Brain microvascular endothelial cell (primary cell): ENCODE results near the gene NACC2.

Experiments used
- DNase-seq: peaks from one replicate; pipeline ENCODE4 v3.0.0-alpha.2; 2020
- H3K27ac ChIP-seq: fragments of 250-450 bp; sonication (Bioruptor Pico); 2 replicates; pipeline ENCODE4 v1.5.1; 2020; ENCODE audit warnings: mild to moderate bottlenecking, moderate library complexity
- H3K27me3 ChIP-seq: fragments of 250-450 bp; sonication (Bioruptor Pico); replicated peaks from 2 replicates; pipeline ENCODE4 v1.5.1; 2020; ENCODE audit warnings: mild to moderate bottlenecking
- H3K36me3 ChIP-seq: fragments of 250-450 bp; sonication (Bioruptor Pico); replicated peaks from 2 replicates; pipeline ENCODE4 v1.5.1; 2020; ENCODE audit warnings: mild to moderate bottlenecking
- H3K4me3 ChIP-seq: 2 replicates; pipeline ENCODE4 v1.5.1; 2011; ENCODE audit warnings: low read depth, mild to moderate bottlenecking, control low read depth, low read length, moderate library complexity
- in situ Hi-C: cut with HindIII; loops from 2 replicates; pipeline ENCODE4 v1.10.0; 2017; ENCODE audit warnings: low sequenced_read_pairs, low pct_ligation_motif_present
- TF ChIP-seq, protein P1 (sequence below): IDR thresholded peaks from 2 replicates; pipeline ENCODE4 v1.5.1; 2011; ENCODE audit warnings: low read depth, mild to moderate bottlenecking, moderate library complexity, low read length, control low read depth, inconsistent platforms; ENCODE audit errors: missing control alignments

Gene NACC2

DNA sequence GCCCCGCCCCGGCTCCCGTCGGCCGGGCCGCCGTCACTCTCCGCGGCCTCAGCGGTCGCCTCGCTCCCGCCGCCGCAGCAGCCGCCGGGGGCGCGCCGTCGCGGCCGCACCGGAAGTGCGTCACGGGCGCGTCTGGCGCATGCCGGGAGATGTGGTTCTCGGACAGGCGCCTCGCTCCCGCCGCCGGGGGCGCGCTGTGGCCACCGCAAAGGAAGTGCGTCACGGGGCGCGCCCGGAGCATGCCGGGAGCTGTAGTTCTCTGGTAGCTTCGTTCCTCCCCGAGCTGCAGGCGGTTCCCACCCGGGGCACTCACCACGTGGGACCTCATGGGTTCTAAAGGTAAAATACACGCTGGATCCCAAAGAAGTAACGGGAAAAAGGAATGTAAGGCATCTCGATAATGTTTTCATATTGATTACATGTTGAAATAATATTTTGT lies 133.8 kb downstream of the NACC2 start, which contains the start of gene UBAC1:
Gene UBAC1 (minus strand): TSS at position 97 of the 439 bp plus-strand sequence. CDS start 211 bp downstream, outside the sequence.
- no peaks in the 10 kb centered on the region for H3K36me3 ChIP-seq
- in situ Hi-C loops = no loop called here
- H3K27ac ChIP-seq = no peak within 1 kb of the TSS
- TF ChIP-seq, protein P1, sequence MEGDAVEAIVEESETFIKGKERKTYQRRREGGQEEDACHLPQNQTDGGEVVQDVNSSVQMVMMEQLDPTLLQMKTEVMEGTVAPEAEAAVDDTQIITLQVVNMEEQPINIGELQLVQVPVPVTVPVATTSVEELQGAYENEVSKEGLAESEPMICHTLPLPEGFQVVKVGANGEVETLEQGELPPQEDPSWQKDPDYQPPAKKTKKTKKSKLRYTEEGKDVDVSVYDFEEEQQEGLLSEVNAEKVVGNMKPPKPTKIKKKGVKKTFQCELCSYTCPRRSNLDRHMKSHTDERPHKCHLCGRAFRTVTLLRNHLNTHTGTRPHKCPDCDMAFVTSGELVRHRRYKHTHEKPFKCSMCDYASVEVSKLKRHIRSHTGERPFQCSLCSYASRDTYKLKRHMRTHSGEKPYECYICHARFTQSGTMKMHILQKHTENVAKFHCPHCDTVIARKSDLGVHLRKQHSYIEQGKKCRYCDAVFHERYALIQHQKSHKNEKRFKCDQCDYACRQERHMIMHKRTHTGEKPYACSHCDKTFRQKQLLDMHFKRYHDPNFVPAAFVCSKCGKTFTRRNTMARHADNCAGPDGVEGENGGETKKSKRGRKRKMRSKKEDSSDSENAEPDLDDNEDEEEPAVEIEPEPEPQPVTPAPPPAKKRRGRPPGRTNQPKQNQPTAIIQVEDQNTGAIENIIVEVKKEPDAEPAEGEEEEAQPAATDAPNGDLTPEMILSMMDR = peak; percentile 30
- H3K27me3 ChIP-seq = no peaks in the 10 kb centered on the region
- peak; percentile 86 for DNase-seq
- H3K4me3 ChIP-seq = peak within 1 kb of the TSS; percentile 76

- TF ChIP-seq, protein P1 = no peak
- in situ Hi-C loops = no loop called here
- DNase-seq = no peak
- Histone ChIP-seq H3K27me3 (no peaks in the 10 kb centered on the region), H3K36me3 (no peaks in the 10 kb centered on the region), H3K27ac (no peak overlapping the region), H3K4me3 (peak overlapping the region; percentile 76)
Observed at GRCh38 chr9:135960411-135961276, 134.4 kb downstream of the NACC2 start.

GRCh38 chr9:135959814-135960213 lies 135.3 kb downstream of the NACC2 start:
- DNase-seq = no peak
- no peak overlapping the region for H3K27ac ChIP-seq
- TF ChIP-seq, protein P1 = no peak
- peak overlapping the region; percentile 76 for H3K4me3 ChIP-seq
- H3K27me3 ChIP-seq = no peaks in the 10 kb centered on the region
- in situ Hi-C loops = no loop called here
- H3K36me3 ChIP-seq = no peaks in the 10 kb centered on the region

DNA sequence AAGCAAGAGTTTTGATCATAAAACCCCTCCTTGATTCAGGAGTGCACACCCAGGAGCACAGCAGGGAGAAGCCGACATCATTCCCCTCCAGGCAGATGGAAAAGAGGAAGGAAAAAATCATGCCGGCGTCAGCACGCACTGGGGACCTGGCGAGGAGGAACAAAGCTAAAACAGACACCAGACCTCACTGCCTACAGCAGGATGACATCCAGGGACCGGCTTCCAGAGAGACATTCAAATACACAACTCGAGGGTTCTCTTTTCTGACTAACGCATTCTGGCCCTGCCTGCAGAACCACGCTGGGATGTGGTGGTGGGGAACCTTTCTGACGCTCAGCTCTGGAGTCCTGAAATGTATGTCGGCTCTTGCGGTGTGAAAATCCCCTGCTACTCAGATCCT lies 136.6 kb downstream of the NACC2 start:
- no peak for DNase-seq
- in situ Hi-C loops = no loop called here
- Histone ChIP-seq H3K36me3 (peaks cover under 1% of the 10 kb centered on the region), H3K4me3 (no peak overlapping the region), H3K27ac (no peak overlapping the region), H3K27me3 (no peaks in the 10 kb centered on the region)
- TF ChIP-seq, protein P1 = no peak

GRCh38 chr9:135957431-135957830 lies 137.7 kb downstream of the NACC2 start:
- in situ Hi-C loops = no loop called here

More at GRCh38 chr9:135957431-135957830, 137.7 kb downstream of the NACC2 start:
- Histone ChIP-seq H3K4me3 (no peak overlapping the region), H3K36me3 (peaks cover 3% of the 10 kb centered on the region), H3K27ac (no peak overlapping the region), H3K27me3 (no peaks in the 10 kb centered on the region)
- TF ChIP-seq, protein P1 = no peak
- DNase-seq = no peak
